ENCODE data around the gene CARHSP1.
"Not testable (repeated sequence)": the region's sequence is repeated elsewhere in the genome, so short reads cannot be mapped to it uniquely, and the experiment has no call there.

The CARHSP1 gene

GRCh38 chr16:8853150-8853549 lies 15.7 kb downstream of the CARHSP1 start:
- DNase-seq: no peak

- no peak for DNase-seq
These were observed 16.3 kb downstream of the CARHSP1 start for GRCh38 chr16:8852534-8852933.

- DNase-seq: no peak
These were observed 16.9 kb downstream of the CARHSP1 start for GRCh38 chr16:8851761-8852403.

GRCh38 chr16:8850279-8850885 lies 18.4 kb downstream of the CARHSP1 start:
- DNase-seq: no peak

- no peak for DNase-seq
These were observed 19.3 kb downstream of the CARHSP1 start for GRCh38 chr16:8849411-8850011.

- no peak for DNase-seq
These were observed 19.8 kb downstream of the CARHSP1 start for GRCh38 chr16:8848939-8849391.

GRCh38 chr16:8848231-8848938 lies 20.4 kb downstream of the CARHSP1 start:
- no peak for DNase-seq

GRCh38 chr16:8847623-8848022 lies 21.2 kb downstream of the CARHSP1 start:
- no peak for DNase-seq

GRCh38 chr16:8847145-8847544 lies 21.7 kb downstream of the CARHSP1 start:
- DNase-seq: no peak

- no peak for DNase-seq
These were observed 22.3 kb downstream of the CARHSP1 start for GRCh38 chr16:8846401-8846932.

GRCh38 chr16:8845699-8846298 lies 23.0 kb downstream of the CARHSP1 start:
- DNase-seq: no peak

- DNase-seq: not testable (repeated sequence)
These were observed 25.5 kb downstream of the CARHSP1 start for GRCh38 chr16:8843296-8843695.

- DNase-seq: not testable (repeated sequence)
These were observed 26.8 kb downstream of the CARHSP1 start for GRCh38 chr16:8842016-8842415.

- DNase-seq: not testable (repeated sequence)
These were observed 31.2 kb downstream of the CARHSP1 start for GRCh38 chr16:8837594-8837993.

GRCh38 chr16:8836797-8837196 lies 32.0 kb downstream of the CARHSP1 start:
- not testable (repeated sequence) for DNase-seq

GRCh38 chr16:8832717-8833105 lies 36.1 kb downstream of the CARHSP1 start:
- DNase-seq: no peak

- DNase-seq: no peak
These were observed 36.7 kb downstream of the CARHSP1 start for GRCh38 chr16:8831871-8832716.

- DNase-seq: no peak
These were observed 37.4 kb downstream of the CARHSP1 start for GRCh38 chr16:8831450-8831849.

- DNase-seq: no peak
These were observed 40.2 kb downstream of the CARHSP1 start for GRCh38 chr16:8828541-8829165.

- no peak for DNase-seq
These were observed 42.4 kb downstream of the CARHSP1 start for GRCh38 chr16:8826278-8826879.

GRCh38 chr16:8822403-8822802 lies 46.4 kb downstream of the CARHSP1 start:
- no peak for DNase-seq
